ENCODE data around the gene BCO2. TPM values are rescaled to one million over a fixed set of nuclear protein-coding genes. Genes with fewer than 3 reads are reported as not detected.

The BCO2 gene
- total RNA-seq, 1 donor, result 0.72 TPM

GRCh38 chr11:112210890-112211289 lies 35.6 kb downstream of the BCO2 start:
- H3K27me3 ChIP-seq (ENCODE audit: insufficient read depth, low read length), result no peaks in the 10 kb centered on the region

GRCh38 chr11:112211536-112211935 lies 36.2 kb downstream of the BCO2 start:
- Histone ChIP-seq H2AFZ (ENCODE audit: low read length) (no peak overlapping the region), H3K27ac (ENCODE audit: low read depth, low read length) (no peak overlapping the region), H3K4me2 (ENCODE audit: insufficient read depth, low read length) (no peak overlapping the region), H3K9me3 (ENCODE audit: low read depth, low read length) (no peaks in the 10 kb centered on the region), H3K27me3 (ENCODE audit: insufficient read depth, low read length) (no peaks in the 10 kb centered on the region), H3K4me1 (ENCODE audit: insufficient read depth, low read length) (no peaks in the 10 kb centered on the region), H4K20me1 (ENCODE audit: insufficient read depth, low read length) (no peaks in the 10 kb centered on the region), H3K79me2 (ENCODE audit: insufficient read depth, low read length) (no peaks in the 10 kb centered on the region), H3K4me3 (ENCODE audit: insufficient read depth, low read length) (no peak overlapping the region), H3K36me3 (ENCODE audit: insufficient read depth, low read length) (no peaks in the 10 kb centered on the region)
- TF ChIP-seq CTCF (IDR thresholded peaks at IDR 0.05; ENCODE audit: extremely low read depth, low read depth, low read length), result no peak
- no peak for DNase-seq (ENCODE audit: insufficient read length, low spot score, missing footprints)

More at GRCh38 chr11:112210890-112211289, 35.6 kb downstream of the BCO2 start:
- Histone ChIP-seq H4K20me1 (ENCODE audit: insufficient read depth, low read length) (no peaks in the 10 kb centered on the region), H3K4me2 (ENCODE audit: insufficient read depth, low read length) (no peak overlapping the region), H3K79me2 (ENCODE audit: insufficient read depth, low read length) (no peaks in the 10 kb centered on the region), H3K9me3 (ENCODE audit: low read depth, low read length) (no peaks in the 10 kb centered on the region), H3K36me3 (ENCODE audit: insufficient read depth, low read length) (no peaks in the 10 kb centered on the region), H2AFZ (ENCODE audit: low read length) (no peak overlapping the region), H3K4me3 (ENCODE audit: insufficient read depth, low read length) (no peak overlapping the region), H3K4me1 (ENCODE audit: insufficient read depth, low read length) (no peaks in the 10 kb centered on the region), H3K27ac (ENCODE audit: low read depth, low read length) (no peak overlapping the region)
- DNase-seq (ENCODE audit: insufficient read length, low spot score, missing footprints), result no peak
- TF ChIP-seq CTCF (IDR thresholded peaks at IDR 0.05; ENCODE audit: extremely low read depth, low read depth, low read length), result no peak

GRCh38 chr11:112212290-112212689 lies 37.0 kb downstream of the BCO2 start:
- no peak for DNase-seq (ENCODE audit: insufficient read length, low spot score, missing footprints)
- Histone ChIP-seq H4K20me1 (ENCODE audit: insufficient read depth, low read length) (no peaks in the 10 kb centered on the region), H3K36me3 (ENCODE audit: insufficient read depth, low read length) (no peaks in the 10 kb centered on the region), H3K27me3 (ENCODE audit: insufficient read depth, low read length) (no peaks in the 10 kb centered on the region), H2AFZ (ENCODE audit: low read length) (no peak overlapping the region), H3K4me2 (ENCODE audit: insufficient read depth, low read length) (no peak overlapping the region), H3K4me1 (ENCODE audit: insufficient read depth, low read length) (no peaks in the 10 kb centered on the region), H3K4me3 (ENCODE audit: insufficient read depth, low read length) (no peak overlapping the region), H3K9me3 (ENCODE audit: low read depth, low read length) (no peaks in the 10 kb centered on the region), H3K79me2 (ENCODE audit: insufficient read depth, low read length) (no peaks in the 10 kb centered on the region), H3K27ac (ENCODE audit: low read depth, low read length) (no peak overlapping the region)
- TF ChIP-seq CTCF (IDR thresholded peaks at IDR 0.05; ENCODE audit: extremely low read depth, low read depth, low read length), result no peak

- H2AFZ ChIP-seq (ENCODE audit: low read length), result no peak overlapping the region
- no peaks in the 10 kb centered on the region for H3K27me3 ChIP-seq (ENCODE audit: insufficient read depth, low read length)
- no peaks in the 10 kb centered on the region for H3K79me2 ChIP-seq (ENCODE audit: insufficient read depth, low read length)
- no peak for TF ChIP-seq CTCF (IDR thresholded peaks at IDR 0.05; ENCODE audit: extremely low read depth, low read depth, low read length)
- H3K9me3 ChIP-seq (ENCODE audit: low read depth, low read length), result no peaks in the 10 kb centered on the region
- no peak overlapping the region for H3K4me2 ChIP-seq (ENCODE audit: insufficient read depth, low read length)
- DNase-seq (ENCODE audit: insufficient read length, low spot score, missing footprints), result no peak
- H3K4me3 ChIP-seq (ENCODE audit: insufficient read depth, low read length), result no peak overlapping the region
- no peaks in the 10 kb centered on the region for H3K36me3 ChIP-seq (ENCODE audit: insufficient read depth, low read length)
- no peak overlapping the region for H3K27ac ChIP-seq (ENCODE audit: low read depth, low read length)
- no peaks in the 10 kb centered on the region for H4K20me1 ChIP-seq (ENCODE audit: insufficient read depth, low read length)
- no peaks in the 10 kb centered on the region for H3K4me1 ChIP-seq (ENCODE audit: insufficient read depth, low read length)
These were observed 37.4 kb downstream of the BCO2 start for GRCh38 chr11:112212710-112213109.
